ENCODE results near the gene PNLIPRP1.

PNLIPRP1 gene

DNA sequence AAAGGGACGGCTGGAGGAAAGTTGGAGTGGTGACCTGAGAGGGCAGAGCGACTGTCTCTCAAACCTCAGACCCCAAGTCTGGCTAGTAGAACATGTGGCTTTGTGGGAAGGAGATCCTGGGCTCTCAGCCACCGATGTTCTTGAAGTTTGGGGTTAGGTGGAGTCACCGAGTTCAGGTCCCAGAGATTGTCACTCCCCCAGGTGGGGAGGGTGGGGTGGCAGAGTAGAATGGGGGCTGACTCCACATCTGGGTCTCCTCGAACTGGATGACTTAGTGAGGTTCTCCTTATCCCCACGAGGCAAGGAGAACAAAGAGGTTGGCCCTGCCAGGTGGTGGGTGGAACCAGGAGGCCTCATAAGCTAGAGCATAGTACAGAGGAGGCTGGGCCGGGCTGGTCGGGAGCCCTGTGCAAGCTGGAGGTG lies 15.3 kb downstream of the PNLIPRP1 start:
- TF ChIP-seq NFIC (IDR thresholded peaks at IDR 0.05) (no peak), USF1 (IDR thresholded peaks at IDR 0.05) (no peak), ZBTB7A (IDR thresholded peaks at IDR 0.05; ENCODE audit: low read depth) (no peak), TAF1 (IDR thresholded peaks at IDR 0.05; ENCODE audit: low read depth) (no peak), TCF12 (IDR thresholded peaks at IDR 0.05; ENCODE audit: low read depth) (no peak), CREB1 (IDR thresholded peaks at IDR 0.05; ENCODE audit: low read depth) (no peak), REST (IDR thresholded peaks at IDR 0.05; ENCODE audit: low read depth) (no peak), CEBPB (IDR thresholded peaks at IDR 0.05) (no peak), EGR1 (IDR thresholded peaks at IDR 0.05) (no peak), FOXM1 (IDR thresholded peaks at IDR 0.05; ENCODE audit: borderline replicate concordance, low read depth) (no peak), TEAD4 (IDR thresholded peaks at IDR 0.05) (no peak), MAX (IDR thresholded peaks at IDR 0.05) (no peak), YY1 (IDR thresholded peaks at IDR 0.05; ENCODE audit: low read depth) (no peak), RAD21 (IDR thresholded peaks at IDR 0.05; ENCODE audit: low read depth) (no peak), EP300 (IDR thresholded peaks at IDR 0.05; ENCODE audit: borderline replicate concordance) (no peak)

- no peak for TF ChIP-seq EP300 (IDR thresholded peaks at IDR 0.05; ENCODE audit: borderline replicate concordance)
Observed at GRCh38 chr10:116607336-116607735, 16.6 kb downstream of the PNLIPRP1 start.

- no peak for TF ChIP-seq EP300 (IDR thresholded peaks at IDR 0.05; ENCODE audit: borderline replicate concordance)
- TF ChIP-seq USF1 (IDR thresholded peaks at IDR 0.05), result no peak
- no peak for TF ChIP-seq ZBTB7A (IDR thresholded peaks at IDR 0.05; ENCODE audit: low read depth)
- TF ChIP-seq FOXM1 (IDR thresholded peaks at IDR 0.05; ENCODE audit: borderline replicate concordance, low read depth), result no peak
- TF ChIP-seq EGR1 (IDR thresholded peaks at IDR 0.05), result no peak
- no peak for TF ChIP-seq MAX (IDR thresholded peaks at IDR 0.05)
- TF ChIP-seq RAD21 (IDR thresholded peaks at IDR 0.05; ENCODE audit: low read depth), result no peak
- TF ChIP-seq CREB1 (IDR thresholded peaks at IDR 0.05; ENCODE audit: low read depth), result no peak
- TF ChIP-seq REST (IDR thresholded peaks at IDR 0.05; ENCODE audit: low read depth), result no peak
- no peak for TF ChIP-seq TCF12 (IDR thresholded peaks at IDR 0.05; ENCODE audit: low read depth)
- TF ChIP-seq YY1 (IDR thresholded peaks at IDR 0.05; ENCODE audit: low read depth), result no peak
Observed at GRCh38 chr10:116608686-116609594, 18.2 kb downstream of the PNLIPRP1 start.

DNA sequence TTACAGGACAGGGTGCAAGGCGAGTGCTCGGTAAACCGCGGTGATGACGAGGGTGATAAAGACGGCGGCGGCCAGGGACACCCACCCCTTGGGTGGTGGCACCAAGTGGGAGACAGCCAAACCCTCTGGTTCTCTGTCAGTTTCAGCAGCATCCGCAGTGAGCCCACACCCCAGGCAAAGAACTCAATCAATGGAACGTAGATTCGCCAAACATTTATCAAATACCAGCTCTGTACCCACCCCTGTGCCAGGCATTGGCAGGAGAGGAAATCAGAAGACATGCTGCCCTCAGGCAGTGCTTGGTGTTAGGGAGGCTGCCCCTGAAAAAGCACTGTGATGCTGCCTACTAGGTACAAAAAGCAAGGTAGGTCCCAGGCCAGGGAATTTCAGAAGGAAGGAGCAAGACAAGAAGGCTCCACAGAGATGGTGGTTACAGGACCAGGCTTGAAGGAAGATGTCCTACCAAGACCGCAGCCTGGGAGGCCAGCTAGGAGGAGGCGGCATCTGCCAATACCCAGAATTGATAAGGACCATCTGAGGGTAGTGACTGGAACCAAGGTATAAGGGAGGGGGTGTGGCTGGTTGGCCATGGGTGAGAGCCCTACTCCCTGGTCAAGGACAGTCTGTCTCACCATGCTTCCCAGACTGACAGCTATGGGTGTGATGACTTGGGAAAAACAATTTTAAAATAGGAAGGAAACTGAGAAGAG lies 19.8 kb downstream of the PNLIPRP1 start:
- TF ChIP-seq ZBTB7A (IDR thresholded peaks at IDR 0.05; ENCODE audit: low read depth) (no peak), RAD21 (IDR thresholded peaks at IDR 0.05; ENCODE audit: low read depth) (no peak), MAX (IDR thresholded peaks at IDR 0.05) (no peak), FOXM1 (IDR thresholded peaks at IDR 0.05; ENCODE audit: borderline replicate concordance, low read depth) (no peak), NFIC (IDR thresholded peaks at IDR 0.05) (no peak), EGR1 (IDR thresholded peaks at IDR 0.05) (no peak), TAF1 (IDR thresholded peaks at IDR 0.05; ENCODE audit: low read depth) (no peak), USF1 (IDR thresholded peaks at IDR 0.05) (no peak), YY1 (IDR thresholded peaks at IDR 0.05; ENCODE audit: low read depth) (no peak)

DNA sequence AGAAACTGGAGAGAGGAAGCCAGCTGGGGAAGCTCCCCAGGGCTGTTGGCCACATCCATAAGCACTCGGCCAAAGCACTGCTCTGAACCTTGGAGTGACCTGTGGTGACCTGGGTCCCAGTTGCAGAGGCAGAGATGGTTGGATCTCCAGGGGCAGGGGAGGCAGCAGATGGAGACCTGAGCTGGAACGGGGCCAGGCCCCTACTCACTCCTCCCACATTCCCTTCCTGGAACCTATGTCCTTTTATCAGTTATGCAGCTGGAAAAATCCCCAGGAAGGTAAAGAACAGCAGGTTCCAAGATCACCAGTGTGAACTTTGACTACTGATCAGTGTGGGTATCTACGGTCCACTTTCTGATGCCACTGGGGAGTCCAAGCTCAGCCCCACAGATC lies 20.4 kb downstream of the PNLIPRP1 start:
- no peak for TF ChIP-seq REST (IDR thresholded peaks at IDR 0.05; ENCODE audit: low read depth)
- TF ChIP-seq TCF12 (IDR thresholded peaks at IDR 0.05; ENCODE audit: low read depth), result no peak
- TF ChIP-seq CREB1 (IDR thresholded peaks at IDR 0.05; ENCODE audit: low read depth), result no peak
- TF ChIP-seq CEBPB (IDR thresholded peaks at IDR 0.05), result no peak
- TF ChIP-seq YY1 (IDR thresholded peaks at IDR 0.05; ENCODE audit: low read depth), result no peak
- TF ChIP-seq EGR1 (IDR thresholded peaks at IDR 0.05), result no peak
- no peak for TF ChIP-seq TAF1 (IDR thresholded peaks at IDR 0.05; ENCODE audit: low read depth)
- TF ChIP-seq FOXM1 (IDR thresholded peaks at IDR 0.05; ENCODE audit: borderline replicate concordance, low read depth), result no peak
- no peak for TF ChIP-seq USF1 (IDR thresholded peaks at IDR 0.05)

All from Ishikawa (cell line).